ENCODE results near the gene HMCN1.

GRCh38 chr1:185813401-185813979, 79.3 kb downstream of the HMCN1 start:
- no peak for TF ChIP-seq POLR2AphosphoS5 (IDR thresholded peaks at IDR 0.05; ENCODE audit: low read depth, low read length)
- no peak for TF ChIP-seq REST (IDR thresholded peaks at IDR 0.05; ENCODE audit: insufficient read depth in 1 of 2, low read depth in 2 of 2, low read length in 2 of 2)
